Astrocyte of the cerebellum (primary cell): ENCODE data around the gene RIT2.

Source experiments
- DNase-seq: peaks from one replicate; pipeline ENCODE4 v3.0.0-alpha.2; 2011; ENCODE audit warnings: low read depth
- H3K4me3 ChIP-seq: 2 replicates; pipeline ENCODE4 v1.5.1; 2011; ENCODE audit warnings: mild to moderate bottlenecking, low read depth, low read length, moderate library complexity
- in situ Hi-C: cut with HindIII; loops from 2 replicates; pipeline ENCODE4 v1.10.0; 2017; ENCODE audit warnings: low sequenced_read_pairs
- TF ChIP-seq, protein P1 (sequence below): IDR thresholded peaks from 2 replicates; pipeline ENCODE4 v1.5.1; 2012; ENCODE audit warnings: low read length, low read depth, moderate library complexity, mild to moderate bottlenecking; ENCODE audit errors: missing control alignments

Gene RIT2

DNA sequence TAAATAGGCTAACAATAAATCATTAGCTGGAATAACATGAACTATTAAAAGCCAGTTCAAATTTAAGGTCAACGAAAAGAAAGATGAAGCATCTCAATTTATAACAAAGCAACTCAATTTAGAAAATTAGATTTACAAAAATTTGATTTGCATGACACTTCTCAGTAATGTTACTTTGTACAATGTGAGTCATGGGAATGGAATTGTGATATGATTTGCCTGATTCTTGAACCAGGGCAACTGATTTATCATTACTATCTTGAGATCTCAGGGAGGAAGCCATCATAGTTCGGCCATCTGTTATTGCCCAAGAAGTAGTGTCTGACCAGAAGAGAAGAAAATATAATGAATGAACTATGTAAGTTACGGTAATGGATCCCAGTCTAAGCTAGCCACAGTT is 193.1 kb downstream of the RIT2 start:
- DNase-seq, result no peak
- in situ Hi-C loops, result no loop called here
- no peak overlapping the region for H3K4me3 ChIP-seq
- TF ChIP-seq, protein P1, sequence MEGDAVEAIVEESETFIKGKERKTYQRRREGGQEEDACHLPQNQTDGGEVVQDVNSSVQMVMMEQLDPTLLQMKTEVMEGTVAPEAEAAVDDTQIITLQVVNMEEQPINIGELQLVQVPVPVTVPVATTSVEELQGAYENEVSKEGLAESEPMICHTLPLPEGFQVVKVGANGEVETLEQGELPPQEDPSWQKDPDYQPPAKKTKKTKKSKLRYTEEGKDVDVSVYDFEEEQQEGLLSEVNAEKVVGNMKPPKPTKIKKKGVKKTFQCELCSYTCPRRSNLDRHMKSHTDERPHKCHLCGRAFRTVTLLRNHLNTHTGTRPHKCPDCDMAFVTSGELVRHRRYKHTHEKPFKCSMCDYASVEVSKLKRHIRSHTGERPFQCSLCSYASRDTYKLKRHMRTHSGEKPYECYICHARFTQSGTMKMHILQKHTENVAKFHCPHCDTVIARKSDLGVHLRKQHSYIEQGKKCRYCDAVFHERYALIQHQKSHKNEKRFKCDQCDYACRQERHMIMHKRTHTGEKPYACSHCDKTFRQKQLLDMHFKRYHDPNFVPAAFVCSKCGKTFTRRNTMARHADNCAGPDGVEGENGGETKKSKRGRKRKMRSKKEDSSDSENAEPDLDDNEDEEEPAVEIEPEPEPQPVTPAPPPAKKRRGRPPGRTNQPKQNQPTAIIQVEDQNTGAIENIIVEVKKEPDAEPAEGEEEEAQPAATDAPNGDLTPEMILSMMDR, result no peak

DNA sequence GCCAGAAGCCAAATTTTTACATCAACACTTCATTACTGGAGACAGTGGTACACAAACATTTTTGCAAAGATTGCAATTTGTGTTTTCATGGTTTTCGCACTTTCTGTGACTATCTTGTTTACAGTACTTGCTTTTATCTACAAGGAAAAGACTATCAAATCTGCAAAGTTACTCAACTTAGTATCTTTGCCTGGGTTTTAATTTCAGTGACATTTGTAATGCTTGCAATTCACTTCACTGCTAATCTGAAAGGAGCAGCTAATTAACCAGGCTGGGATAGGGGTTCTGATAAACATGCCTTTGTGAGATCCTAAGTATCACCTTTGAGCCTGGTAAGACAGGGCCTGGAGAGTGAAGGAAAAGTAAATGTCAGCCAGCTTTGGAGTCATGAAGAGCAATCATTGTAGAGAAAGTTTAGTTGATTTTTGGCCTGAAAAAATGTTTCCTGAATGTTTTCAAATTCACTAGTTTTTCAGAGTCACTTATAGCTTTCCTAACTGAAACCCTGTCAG is 194.2 kb downstream of the RIT2 start:
- no peak overlapping the region for H3K4me3 ChIP-seq
- in situ Hi-C loops, result no loop called here
- TF ChIP-seq, protein P1, result no peak
- no peak for DNase-seq

DNA sequence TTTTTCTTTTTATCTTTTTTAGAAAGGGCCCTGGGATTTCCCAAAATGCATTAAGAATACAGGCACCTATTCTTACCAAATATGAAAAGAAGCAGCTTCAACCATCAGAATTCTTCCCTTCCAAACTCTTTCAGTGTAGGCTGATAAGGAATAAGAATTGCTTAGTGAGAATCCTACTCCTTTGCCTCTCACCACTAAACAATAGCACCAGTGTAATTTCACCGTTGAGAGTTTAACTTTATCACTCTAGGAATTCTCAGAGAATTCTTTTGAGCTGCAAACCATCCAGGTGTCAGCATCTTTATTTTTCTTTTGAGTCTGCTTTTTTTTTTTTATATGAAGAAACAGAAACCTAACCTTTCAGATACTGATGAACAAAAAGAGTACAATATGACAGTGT is 194.9 kb downstream of the RIT2 start:
- DNase-seq, result no peak
- in situ Hi-C loops, result no loop called here
- no peak overlapping the region for H3K4me3 ChIP-seq
- TF ChIP-seq, protein P1, result no peak

DNA sequence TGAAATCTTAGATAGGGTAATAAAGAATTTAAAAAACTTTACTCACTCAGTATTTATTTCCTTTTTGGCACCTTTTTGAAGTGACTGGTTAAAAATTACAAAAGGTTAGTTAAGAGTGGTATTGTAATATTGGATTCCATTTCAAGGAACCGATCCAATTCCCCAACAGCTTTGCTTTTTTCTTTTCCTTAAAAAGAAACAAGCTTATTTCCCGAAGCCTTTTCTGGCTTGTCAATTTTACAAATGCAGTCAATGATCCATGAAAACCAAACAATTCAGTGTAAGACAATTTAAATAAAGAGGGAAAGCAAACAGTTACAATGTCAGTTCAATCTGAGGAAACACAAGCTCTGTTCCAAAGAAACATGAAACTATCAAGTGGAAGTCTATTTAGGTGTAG is 200.2 kb downstream of the RIT2 start:
- in situ Hi-C loops, result no loop called here

DNA sequence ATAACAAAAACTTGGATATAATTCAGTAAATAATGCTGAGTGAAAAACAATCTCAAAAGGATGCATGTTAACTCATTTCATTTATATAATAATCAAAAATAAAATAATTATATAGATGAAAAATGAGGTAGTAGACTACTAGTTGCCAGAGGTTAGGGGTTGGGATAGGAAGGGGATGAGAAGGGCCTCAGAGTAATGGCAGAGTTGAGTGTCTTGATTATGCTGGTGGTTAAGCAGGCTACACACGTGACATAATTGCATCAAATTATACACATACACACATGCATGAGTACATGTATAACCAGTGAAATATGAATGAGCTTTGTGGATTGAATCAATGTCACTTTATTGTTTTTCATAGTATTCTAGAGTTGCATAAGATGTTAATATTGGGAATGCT is 201.0 kb downstream of the RIT2 start:
- TF ChIP-seq, protein P1, result no peak
- in situ Hi-C loops, result no loop called here
- DNase-seq, result no peak
- H3K4me3 ChIP-seq, result no peak overlapping the region

More for the DNA sequence above, 200.2 kb downstream of the RIT2 start:
- H3K4me3 ChIP-seq, result no peak overlapping the region
- TF ChIP-seq, protein P1, result no peak
- DNase-seq, result peak; percentile 56

DNA sequence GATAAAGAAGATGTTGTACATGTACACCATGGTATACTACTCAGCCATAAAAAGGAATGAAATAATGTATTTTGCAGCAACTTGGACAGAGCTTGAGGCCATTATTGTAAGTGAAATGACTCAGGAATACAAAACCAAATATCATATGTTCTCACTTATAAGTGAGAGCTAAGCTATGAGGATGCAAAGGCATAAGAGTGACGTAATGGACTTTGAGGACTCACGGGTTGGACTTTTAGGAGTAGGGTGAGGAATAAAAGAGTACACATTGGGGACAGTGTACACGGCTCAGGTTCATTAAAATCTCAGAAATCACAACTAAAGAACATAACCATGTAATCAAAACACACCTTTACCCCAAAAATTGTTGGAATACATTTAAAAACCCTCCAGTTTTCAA is 206.4 kb downstream of the RIT2 start:
- no peak overlapping the region for H3K4me3 ChIP-seq
- in situ Hi-C loops, result no loop called here
- TF ChIP-seq, protein P1, result no peak
- DNase-seq, result no peak

DNA sequence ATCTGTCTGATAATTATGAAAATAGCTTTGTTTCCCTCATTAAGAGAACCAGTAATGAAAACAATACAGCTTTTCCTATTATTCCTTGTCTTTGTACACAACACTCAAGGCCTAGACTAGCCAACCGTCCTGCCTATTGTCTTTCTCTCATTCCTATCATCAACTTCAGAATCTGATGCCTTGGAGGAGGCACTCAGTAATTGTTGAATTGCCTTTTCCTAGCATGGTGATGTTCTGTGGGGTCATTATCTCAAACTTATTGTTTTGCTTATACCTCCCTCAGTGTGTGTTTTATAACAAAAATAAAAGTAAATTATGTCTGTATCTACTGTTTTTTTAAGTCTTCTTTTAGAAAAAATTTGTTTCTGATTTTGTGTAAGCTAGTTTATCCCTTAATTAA is 208.7 kb downstream of the RIT2 start:
- H3K4me3 ChIP-seq, result no peak overlapping the region
- in situ Hi-C loops, result no loop called here
- TF ChIP-seq, protein P1, result no peak
- no peak for DNase-seq
